Epithelial cell of esophagus (primary cell): Measurements from ENCODE around the gene C1orf167.

Experiments
- DNase-seq: peaks from one replicate; pipeline ENCODE4 v3.0.0; 2010; ENCODE audit warnings: low read depth
- H3K4me3 ChIP-seq: 2 replicates; pipeline ENCODE4 v1.5.1; 2011; ENCODE audit warnings: mild to moderate bottlenecking, low read length, control low read depth
- CTCF ChIP-seq: IDR thresholded peaks from 2 replicates; pipeline ENCODE4 v1.5.1; 2011; ENCODE audit warnings: low read depth, mild to moderate bottlenecking, low read length, control low read depth, inconsistent platforms; ENCODE audit not compliant: insufficient read depth; ENCODE audit errors: missing control alignments

C1orf167 gene

GRCh38 chr1:11789126-11790067 is 27.4 kb downstream of the C1orf167 start:
- TF ChIP-seq CTCF: no peak
- DNase-seq: no peak
- no peak overlapping the region for H3K4me3 ChIP-seq

- no peak overlapping the region for H3K4me3 ChIP-seq
- no peak for TF ChIP-seq CTCF
- DNase-seq: no peak
These were observed 28.3 kb downstream of the C1orf167 start for GRCh38 chr1:11790101-11790879.

GRCh38 chr1:11790880-11791715 is 29.1 kb downstream of the C1orf167 start:
- peak; percentile 68 for DNase-seq

GRCh38 chr1:11792106-11792505 is 30.1 kb downstream of the C1orf167 start:
- DNase-seq: no peak
- H3K4me3 ChIP-seq: no peak overlapping the region
- TF ChIP-seq CTCF: no peak

More at GRCh38 chr1:11790880-11791715, 29.1 kb downstream of the C1orf167 start:
- H3K4me3 ChIP-seq: no peak overlapping the region
- TF ChIP-seq CTCF: no peak

GRCh38 chr1:11793819-11794218 is 31.8 kb downstream of the C1orf167 start:
- TF ChIP-seq CTCF: no peak
- no peak for DNase-seq
- no peak overlapping the region for H3K4me3 ChIP-seq

GRCh38 chr1:11794446-11795237 is 32.6 kb downstream of the C1orf167 start:
- H3K4me3 ChIP-seq: no peak overlapping the region
- TF ChIP-seq CTCF: no peak
- DNase-seq: no peak
